Gastrocnemius medialis (tissue), 4 donors: ENCODE results near the gene RARRES1.

ENCODE experiments used
- CTCF ChIP-seq, 5 experiments: fragments of 450-650 bp in 3 of 5; fragments of 200-600 bp in 2 of 5; sonication (generic) in 2 of 5; IDR thresholded peaks in 4 of 5; conservative IDR thresholded peaks in 1 of 5; 1 replicate in 4 of 5; 2 replicates in 1 of 5; pipeline ENCODE4 v1.5.1; 2016 to 2019; ENCODE audit warnings: antibody characterized with exemption in 5 of 5, mild to moderate bottlenecking in 3 of 5, moderate library complexity in 3 of 5
- POLR2A ChIP-seq, 2 donors: fragments of 450-650 bp; IDR thresholded peaks; one replicate each; pipeline ENCODE4 v1.6.1; 2017; ENCODE audit warnings: antibody characterized with exemption in 2 of 2, mild to moderate bottlenecking in 2 of 2, moderate library complexity in 2 of 2

DNA sequence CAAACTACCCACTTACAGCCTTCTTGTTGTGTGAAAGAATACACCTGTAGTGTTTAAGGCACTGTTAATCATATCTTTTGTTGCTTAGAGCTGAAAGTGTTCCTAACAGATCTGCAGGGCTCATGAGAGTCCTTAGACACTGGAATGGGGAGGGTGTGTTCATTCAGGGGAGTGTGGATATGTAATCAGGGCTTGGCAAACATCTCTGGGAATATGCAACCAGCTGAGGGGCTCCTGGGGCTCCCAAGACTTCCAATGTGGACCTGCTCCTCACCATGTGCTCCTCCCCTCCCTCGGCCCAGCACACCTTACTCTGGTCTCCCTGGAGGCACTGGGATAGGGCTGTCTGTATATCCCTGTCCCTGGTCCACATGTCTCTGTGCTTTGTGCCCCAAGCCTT, 39.3 kb upstream of the RARRES1 start:
- no peak for TF ChIP-seq CTCF (IDR thresholded peaks at IDR 0.05 in 4 of 5, conservative IDR thresholded peaks at IDR 0.05 in 1 of 5)
- TF ChIP-seq POLR2A (IDR thresholded peaks at IDR 0.05): no peak
